ENCODE data around the gene MEIS2. TPM values are rescaled to one million over a fixed set of nuclear protein-coding genes. Genes with fewer than 3 reads are reported as not detected.

The MEIS2 gene
- not detected for total RNA-seq

GRCh38 chr15:37100109-37100965, at the start of gene MEIS2:
Gene MEIS2, minus strand, starts transcription at chr15:37100549. Its CDS starts 1,083 bp downstream, at chr15:37099466.
- Mint-ChIP-seq H3K9me3 (ENCODE audit: low read depth) (peaks cover 2% of the 10 kb centered on the region), H3K4me1 (peaks cover 37% of the 10 kb centered on the region), H3K27me3 (peaks cover 82% of the 10 kb centered on the region), H3K4me3 (peak within 1 kb of the TSS; percentile 80), H3K27ac (peak within 1 kb of the TSS; percentile 51), H3K36me3 (ENCODE audit: low read depth) (peaks cover 6% of the 10 kb centered on the region)
- ATAC-seq = peak; percentile 63
- ChIA-PET CTCF (interaction anchor here (0.7 to 0.8 kb wide), 2 partner anchors 68 to 782 kb away, joined by 3 to 5 read pairs; no protein-coding TSS in a partner anchor), POLR2A (no interaction called here)
- peak; percentile 70 for DNase-seq
- intact Hi-C loops (cut with DNase I, micrococcal nuclease) = loop anchor here (2.0 to 10.0 kb wide), 3 partner anchors 518 to 1554 kb away; partner anchors contain the start of gene DPH6 (in 1 of the 2)

GRCh38 chr15:37149146-37149545, 48.8 kb upstream of the MEIS2 start:
- ChIA-PET CTCF (no interaction called here), POLR2A (no interaction called here)
- no peaks in the 10 kb centered on the region for H3K9me3 Mint-ChIP-seq (ENCODE audit: low read depth)
- intact Hi-C loops (cut with DNase I, micrococcal nuclease) = no loop called here
- H3K36me3 Mint-ChIP-seq (ENCODE audit: low read depth) = no peaks in the 10 kb centered on the region
- peaks cover 2% of the 10 kb centered on the region for H3K27me3 Mint-ChIP-seq
- H3K4me1 Mint-ChIP-seq = no peaks in the 10 kb centered on the region
- ATAC-seq (no peak), DNase-seq (no peak)
- H3K4me3 Mint-ChIP-seq = no peak overlapping the region
- H3K27ac Mint-ChIP-seq = no peak overlapping the region

- no peaks in the 10 kb centered on the region for H3K4me1 Mint-ChIP-seq
- no peak overlapping the region for H3K27ac Mint-ChIP-seq
- ChIA-PET CTCF (no interaction called here), POLR2A (no interaction called here)
- intact Hi-C loops (cut with DNase I, micrococcal nuclease) = no loop called here
- H3K36me3 Mint-ChIP-seq (ENCODE audit: low read depth) = no peaks in the 10 kb centered on the region
- no peaks in the 10 kb centered on the region for H3K9me3 Mint-ChIP-seq (ENCODE audit: low read depth)
- no peak overlapping the region for H3K4me3 Mint-ChIP-seq
- peaks cover 2% of the 10 kb centered on the region for H3K27me3 Mint-ChIP-seq
- DNase-seq = no peak
- no peak for ATAC-seq
Measured at GRCh38 chr15:37148714-37149113, 48.4 kb upstream of the MEIS2 start.

GRCh38 chr15:37143351-37143750, 43.0 kb upstream of the MEIS2 start:
- DNase-seq (no peak), ATAC-seq (no peak)
- Mint-ChIP-seq H3K4me1 (no peaks in the 10 kb centered on the region), H3K4me3 (no peak overlapping the region), H3K27me3 (peaks cover 5% of the 10 kb centered on the region), H3K9me3 (ENCODE audit: low read depth) (no peaks in the 10 kb centered on the region), H3K36me3 (ENCODE audit: low read depth) (no peaks in the 10 kb centered on the region), H3K27ac (no peak overlapping the region)
- intact Hi-C loops (cut with DNase I, micrococcal nuclease) = no loop called here
- ChIA-PET POLR2A (no interaction called here), CTCF (no interaction called here)

- ChIA-PET CTCF (interaction anchor here (1.0 kb wide), 1 partner anchor 8 kb away, joined by 3 read pairs; no protein-coding TSS in a partner anchor), POLR2A (no interaction called here)
- no peaks in the 10 kb centered on the region for H3K4me1 Mint-ChIP-seq
- H3K27me3 Mint-ChIP-seq = peaks cover 7% of the 10 kb centered on the region
- intact Hi-C loops (cut with DNase I, micrococcal nuclease) = no loop called here
- no peak overlapping the region for H3K27ac Mint-ChIP-seq
- no peak overlapping the region for H3K4me3 Mint-ChIP-seq
- DNase-seq = peak; percentile 4
- H3K36me3 Mint-ChIP-seq (ENCODE audit: low read depth) = no peaks in the 10 kb centered on the region
- H3K9me3 Mint-ChIP-seq (ENCODE audit: low read depth) = no peaks in the 10 kb centered on the region
- no peak for ATAC-seq
Measured at GRCh38 chr15:37142371-37142770, 42.0 kb upstream of the MEIS2 start.

GRCh38 chr15:37140531-37141058, 40.2 kb upstream of the MEIS2 start:
- H3K4me1 Mint-ChIP-seq = no peaks in the 10 kb centered on the region
- no peak overlapping the region for H3K4me3 Mint-ChIP-seq
- no peaks in the 10 kb centered on the region for H3K9me3 Mint-ChIP-seq (ENCODE audit: low read depth)
- ChIA-PET CTCF (no interaction called here), POLR2A (no interaction called here)
- intact Hi-C loops (cut with DNase I, micrococcal nuclease) = no loop called here
- no peaks in the 10 kb centered on the region for H3K36me3 Mint-ChIP-seq (ENCODE audit: low read depth)
- peaks cover 11% of the 10 kb centered on the region for H3K27me3 Mint-ChIP-seq
- no peak for ATAC-seq
- no peak for DNase-seq
- H3K27ac Mint-ChIP-seq = no peak overlapping the region

- Mint-ChIP-seq H3K4me3 (no peak overlapping the region), H3K36me3 (ENCODE audit: low read depth) (no peaks in the 10 kb centered on the region), H3K4me1 (no peaks in the 10 kb centered on the region), H3K27me3 (peaks cover 11% of the 10 kb centered on the region), H3K9me3 (ENCODE audit: low read depth) (no peaks in the 10 kb centered on the region), H3K27ac (no peak overlapping the region)
- DNase-seq (no peak), ATAC-seq (no peak)
- intact Hi-C loops (cut with DNase I, micrococcal nuclease) = loop anchor here in 1 of 2 experiments (10.0 kb wide), 1 partner anchor 1384 kb away; no protein-coding TSS in a partner anchor
- ChIA-PET CTCF (interaction anchor here (0.6 to 1.6 kb wide), 5 partner anchors 9 to 421 kb away, joined by 3 read pairs; no protein-coding TSS in a partner anchor), POLR2A (no interaction called here)
Measured at GRCh38 chr15:37138591-37139215, 38.4 kb upstream of the MEIS2 start.

GRCh38 chr15:37137221-37137620, 36.9 kb upstream of the MEIS2 start:
- H3K9me3 Mint-ChIP-seq (ENCODE audit: low read depth) = no peaks in the 10 kb centered on the region
- H3K4me3 Mint-ChIP-seq = no peak overlapping the region
- CTCF ChIA-PET = no interaction called here
- peaks cover 13% of the 10 kb centered on the region for H3K27me3 Mint-ChIP-seq
- no peaks in the 10 kb centered on the region for H3K4me1 Mint-ChIP-seq
- intact Hi-C loops (cut with DNase I, micrococcal nuclease) = loop anchor here in 1 of 2 experiments (10.0 kb wide), 1 partner anchor 1382 kb away; no protein-coding TSS in a partner anchor
- no peak for ATAC-seq
- no peak overlapping the region for H3K27ac Mint-ChIP-seq
- no peaks in the 10 kb centered on the region for H3K36me3 Mint-ChIP-seq (ENCODE audit: low read depth)
- POLR2A ChIA-PET = no interaction called here
- no peak for DNase-seq

GRCh38 chr15:37136666-37137065, 36.3 kb upstream of the MEIS2 start:
- CTCF ChIA-PET = interaction anchor here (1.0 kb wide), 1 partner anchor 628 kb away, joined by 3 read pairs; no protein-coding TSS in a partner anchor

GRCh38 chr15:37135225-37135624, 34.9 kb upstream of the MEIS2 start:
- DNase-seq = no peak
- Mint-ChIP-seq H3K36me3 (ENCODE audit: low read depth) (no peaks in the 10 kb centered on the region), H3K4me1 (no peaks in the 10 kb centered on the region), H3K27me3 (peaks cover 12% of the 10 kb centered on the region), H3K9me3 (ENCODE audit: low read depth) (no peaks in the 10 kb centered on the region), H3K27ac (no peak overlapping the region), H3K4me3 (no peak overlapping the region)
- no peak for ATAC-seq
- intact Hi-C loops (cut with DNase I, micrococcal nuclease) = loop anchor here in 1 of 2 experiments (10.0 kb wide), 1 partner anchor 1380 kb away; no protein-coding TSS in a partner anchor
- CTCF ChIA-PET = interaction anchor here (0.7 to 1.1 kb wide), 5 partner anchors 21 to 656 kb away, joined by 3 read pairs; no protein-coding TSS in a partner anchor
- POLR2A ChIA-PET = no interaction called here

More at GRCh38 chr15:37136666-37137065, 36.3 kb upstream of the MEIS2 start:
- POLR2A ChIA-PET = no interaction called here
- intact Hi-C loops (cut with DNase I, micrococcal nuclease) = loop anchor here in 1 of 2 experiments (10.0 kb wide), 1 partner anchor 1382 kb away; no protein-coding TSS in a partner anchor
- Mint-ChIP-seq H3K27me3 (peaks cover 15% of the 10 kb centered on the region), H3K27ac (no peak overlapping the region), H3K36me3 (ENCODE audit: low read depth) (no peaks in the 10 kb centered on the region), H3K9me3 (ENCODE audit: low read depth) (no peaks in the 10 kb centered on the region), H3K4me1 (no peaks in the 10 kb centered on the region), H3K4me3 (no peak overlapping the region)
- ATAC-seq (no peak), DNase-seq (no peak)

- no peak for DNase-seq
- no peaks in the 10 kb centered on the region for H3K4me1 Mint-ChIP-seq
- no peaks in the 10 kb centered on the region for H3K36me3 Mint-ChIP-seq (ENCODE audit: low read depth)
- no peak overlapping the region for H3K27ac Mint-ChIP-seq
- CTCF ChIA-PET = interaction anchor here (0.9 to 1.0 kb wide), 3 partner anchors 8 to 94 kb away, joined by 3 to 4 read pairs (median 3); no protein-coding TSS in a partner anchor
- H3K9me3 Mint-ChIP-seq (ENCODE audit: low read depth) = no peaks in the 10 kb centered on the region
- ATAC-seq = no peak
- POLR2A ChIA-PET = no interaction called here
- H3K27me3 Mint-ChIP-seq = peaks cover 12% of the 10 kb centered on the region
- intact Hi-C loops (cut with DNase I, micrococcal nuclease) = loop anchor here in 1 of 2 experiments (1.0 to 10.0 kb wide), 3 partner anchors 251 to 1380 kb away; no protein-coding TSS in a partner anchor
- H3K4me3 Mint-ChIP-seq = no peak overlapping the region
Measured at GRCh38 chr15:37134699-37135131, 34.4 kb upstream of the MEIS2 start.
